Hepatocyte (in vitro differentiated cells): ENCODE results near the gene THEM5. TPM values are rescaled to one million over a fixed set of nuclear protein-coding genes. Genes with fewer than 3 reads are reported as not detected.

Experiments used
- DNase-seq: peaks from one replicate; pipeline ENCODE4 v3.0.0-alpha.2; 2016; ENCODE audit warnings: low spot score
- H2AFZ ChIP-seq: fragments of 200-600 bp; sonication (generic); 2 replicates; pipeline ENCODE4 v1.6.0; 2016; ENCODE audit warnings: antibody characterized with exemption, mild to moderate bottlenecking
- H3K27ac ChIP-seq: fragments of 200-600 bp; sonication (generic); 2 replicates; pipeline ENCODE4 v1.5.1; 2016; ENCODE audit warnings: mild to moderate bottlenecking
- H3K27me3 ChIP-seq: fragments of 200-600 bp; sonication (generic); 2 replicates; pipeline ENCODE4 v1.6.1; 2016
- H3K36me3 ChIP-seq: fragments of 200-600 bp; sonication (generic); replicated peaks from 2 replicates; pipeline ENCODE4 v1.5.1; 2016; ENCODE audit warnings: low read depth; ENCODE audit not compliant: insufficient read depth
- H3K4me1 ChIP-seq: fragments of 200-600 bp; sonication (generic); 2 replicates; pipeline ENCODE4 v1.5.1; 2016; ENCODE audit warnings: mild to moderate bottlenecking, moderate library complexity; ENCODE audit not compliant: insufficient read depth
- H3K4me2 ChIP-seq: fragments of 200-600 bp; sonication (generic); 2 replicates; pipeline ENCODE4 v1.6.0; 2016
- H3K4me3 ChIP-seq: fragments of 200-600 bp; sonication (generic); 2 replicates; pipeline ENCODE4 v1.5.1; 2016; ENCODE audit warnings: mild to moderate bottlenecking
- H3K79me2 ChIP-seq: fragments of 200-600 bp; sonication (generic); 2 replicates; pipeline ENCODE4 v1.6.0; 2017; ENCODE audit warnings: mild to moderate bottlenecking
- H3K9me2 ChIP-seq: fragments of 200-600 bp; sonication (generic); replicated peaks from 2 replicates; pipeline ENCODE4 v1.6.0; 2017; ENCODE audit warnings: mild to moderate bottlenecking; ENCODE audit not compliant: insufficient read depth
- H3K9me3 ChIP-seq: fragments of 200-600 bp; sonication (generic); 2 replicates; pipeline ENCODE4 v1.5.1; 2016; ENCODE audit warnings: low read depth, mild to moderate bottlenecking
- H4K20me1 ChIP-seq: fragments of 200-600 bp; sonication (generic); 2 replicates; pipeline ENCODE4 v1.6.0; 2016; ENCODE audit warnings: mild to moderate bottlenecking; ENCODE audit not compliant: insufficient read depth, poor library complexity, severe bottlenecking
- EZH2 ChIP-seq: fragments of 200-600 bp; sonication (generic); IDR thresholded peaks from 2 replicates; pipeline ENCODE4 v1.6.1; 2016; ENCODE audit warnings: antibody characterized with exemption, mild to moderate bottlenecking, borderline replicate concordance
- EZH2phosphoT487 ChIP-seq: fragments of 200-600 bp; sonication (generic); IDR thresholded peaks from one replicate; pipeline ENCODE4 v1.6.1; 2018; ENCODE audit warnings: antibody characterized with exemption, mild to moderate bottlenecking, low read depth, moderate library complexity; ENCODE audit not compliant: unreplicated experiment, severe bottlenecking
- WGBS: methylation state at CpG from one replicate; pipeline ENCODE4 v1.1.6; 2016; ENCODE audit warnings: low lambda C conversion rate; ENCODE audit errors: missing lambda C conversion rate; 5-methylcytosine and 5-hydroxymethylcytosine counted together
- polyA plus RNA-seq: library from polyadenylated mRNA; unstranded; fragments of >200 nt; fragmentation: Nextera tagmentation; extraction: Ambion mirVana; gene quantifications from 2 replicates; pipeline ENCODE4 v1.2.1, GENCODE V29; 2016
- total RNA-seq: library from RNA; depleted of rRNA; stranded (reverse); fragments of >200 nt; gene quantifications from 2 replicates; pipeline ENCODE4 v1.2.3, GENCODE V29; 2014
- TF ChIP-seq, protein P1 (sequence below): fragments of 200-600 bp; sonication (generic); IDR thresholded peaks from 2 replicates; pipeline ENCODE4 v1.5.1; 2016; ENCODE audit warnings: antibody characterized with exemption, mild to moderate bottlenecking; ENCODE audit not compliant: poor library complexity

The THEM5 gene
- total and polyA plus RNA-seq, 2 experiments from 2014 or later = 0.21 TPM; not detected in 1

DNA sequence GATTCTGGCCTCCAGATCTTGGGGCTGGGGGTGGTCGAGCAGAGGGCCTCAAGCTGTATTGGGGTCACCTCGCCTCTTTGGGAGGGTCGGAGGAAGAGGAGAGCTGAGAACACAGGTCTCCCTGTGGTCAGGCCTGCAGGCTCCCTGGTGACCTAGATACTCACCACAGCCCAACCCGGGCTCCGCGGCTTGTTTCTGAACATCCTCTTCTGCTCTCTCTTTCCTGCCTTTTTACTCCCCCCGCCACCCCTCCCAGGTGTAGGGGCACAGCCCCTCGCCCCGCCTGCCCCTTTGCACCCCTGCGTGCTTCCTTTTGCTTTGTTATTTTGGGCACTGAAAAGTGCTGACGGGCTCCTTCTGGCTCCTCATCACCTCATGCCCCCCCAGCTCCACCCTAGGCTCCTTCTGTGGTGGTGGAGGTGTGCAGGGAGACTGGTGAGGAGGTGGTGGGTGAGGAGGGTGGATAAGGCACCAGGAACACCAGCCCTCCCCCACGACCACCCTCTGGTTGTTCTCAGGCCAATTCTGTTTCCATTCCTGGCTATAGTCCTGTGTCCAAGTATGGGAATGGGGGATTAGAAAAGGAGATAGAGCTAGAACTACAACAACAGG is 37.7 kb downstream of the THEM5 start:
- no peak overlapping the region for H3K4me3 ChIP-seq
- H3K4me1 ChIP-seq = no peaks in the 10 kb centered on the region
- 86% methylated on average over 8 of the region's 12 CpGs for WGBS
- H3K27ac ChIP-seq = no peak overlapping the region
- TF ChIP-seq EZH2 (no peak), EZH2phosphoT487 (no peak)
- TF ChIP-seq, protein P1, sequence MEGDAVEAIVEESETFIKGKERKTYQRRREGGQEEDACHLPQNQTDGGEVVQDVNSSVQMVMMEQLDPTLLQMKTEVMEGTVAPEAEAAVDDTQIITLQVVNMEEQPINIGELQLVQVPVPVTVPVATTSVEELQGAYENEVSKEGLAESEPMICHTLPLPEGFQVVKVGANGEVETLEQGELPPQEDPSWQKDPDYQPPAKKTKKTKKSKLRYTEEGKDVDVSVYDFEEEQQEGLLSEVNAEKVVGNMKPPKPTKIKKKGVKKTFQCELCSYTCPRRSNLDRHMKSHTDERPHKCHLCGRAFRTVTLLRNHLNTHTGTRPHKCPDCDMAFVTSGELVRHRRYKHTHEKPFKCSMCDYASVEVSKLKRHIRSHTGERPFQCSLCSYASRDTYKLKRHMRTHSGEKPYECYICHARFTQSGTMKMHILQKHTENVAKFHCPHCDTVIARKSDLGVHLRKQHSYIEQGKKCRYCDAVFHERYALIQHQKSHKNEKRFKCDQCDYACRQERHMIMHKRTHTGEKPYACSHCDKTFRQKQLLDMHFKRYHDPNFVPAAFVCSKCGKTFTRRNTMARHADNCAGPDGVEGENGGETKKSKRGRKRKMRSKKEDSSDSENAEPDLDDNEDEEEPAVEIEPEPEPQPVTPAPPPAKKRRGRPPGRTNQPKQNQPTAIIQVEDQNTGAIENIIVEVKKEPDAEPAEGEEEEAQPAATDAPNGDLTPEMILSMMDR = no peak
- no peaks in the 10 kb centered on the region for H4K20me1 ChIP-seq
- H3K27me3 ChIP-seq = no peaks in the 10 kb centered on the region
- no peaks in the 10 kb centered on the region for H3K9me2 ChIP-seq
- DNase-seq = no peak
- H3K9me3 ChIP-seq = no peaks in the 10 kb centered on the region
- no peaks in the 10 kb centered on the region for H3K79me2 ChIP-seq
- no peak overlapping the region for H2AFZ ChIP-seq
- H3K4me2 ChIP-seq = no peak overlapping the region
- no peaks in the 10 kb centered on the region for H3K36me3 ChIP-seq

DNA sequence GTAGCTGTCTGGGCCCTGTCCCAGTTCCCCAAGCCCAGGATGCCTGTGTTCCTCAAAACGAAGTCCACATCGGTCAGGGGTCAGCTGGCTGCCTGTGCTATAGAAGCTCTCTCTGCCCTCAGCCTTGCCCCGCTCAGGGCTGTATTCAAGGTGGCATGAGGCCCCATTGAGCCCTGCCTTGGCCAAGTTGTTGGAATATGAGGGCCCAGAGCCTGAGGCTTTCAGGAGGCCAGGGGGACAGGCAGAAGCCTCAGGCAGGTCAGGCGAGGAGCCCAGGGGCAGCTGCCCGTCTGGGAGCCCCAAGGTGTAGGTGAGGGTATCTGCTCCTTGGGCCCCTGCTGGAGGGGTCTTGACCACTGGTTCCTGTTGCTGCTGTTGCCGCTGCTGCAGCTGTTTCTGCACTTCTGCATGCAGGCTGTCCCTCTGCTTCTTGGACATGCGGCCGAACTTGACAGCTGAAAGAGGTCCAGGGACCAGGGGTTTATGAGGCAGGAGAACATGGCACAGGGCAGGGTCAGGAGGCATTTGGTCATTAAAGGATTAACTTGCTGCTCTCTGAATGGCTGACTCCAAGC is 38.5 kb downstream of the THEM5 start:
- Histone ChIP-seq H3K4me2 (no peak overlapping the region), H3K36me3 (no peaks in the 10 kb centered on the region), H3K4me3 (no peak overlapping the region), H3K9me2 (no peaks in the 10 kb centered on the region), H3K9me3 (no peaks in the 10 kb centered on the region), H3K27me3 (no peaks in the 10 kb centered on the region), H3K27ac (no peak overlapping the region), H3K4me1 (no peaks in the 10 kb centered on the region), H4K20me1 (no peaks in the 10 kb centered on the region), H3K79me2 (no peaks in the 10 kb centered on the region), H2AFZ (no peak overlapping the region)
- DNase-seq = no peak
- WGBS = 84% methylated on average over 8 of the region's 8 CpGs
- TF ChIP-seq EZH2 (no peak), EZH2phosphoT487 (no peak)
- TF ChIP-seq, protein P1 = no peak

DNA sequence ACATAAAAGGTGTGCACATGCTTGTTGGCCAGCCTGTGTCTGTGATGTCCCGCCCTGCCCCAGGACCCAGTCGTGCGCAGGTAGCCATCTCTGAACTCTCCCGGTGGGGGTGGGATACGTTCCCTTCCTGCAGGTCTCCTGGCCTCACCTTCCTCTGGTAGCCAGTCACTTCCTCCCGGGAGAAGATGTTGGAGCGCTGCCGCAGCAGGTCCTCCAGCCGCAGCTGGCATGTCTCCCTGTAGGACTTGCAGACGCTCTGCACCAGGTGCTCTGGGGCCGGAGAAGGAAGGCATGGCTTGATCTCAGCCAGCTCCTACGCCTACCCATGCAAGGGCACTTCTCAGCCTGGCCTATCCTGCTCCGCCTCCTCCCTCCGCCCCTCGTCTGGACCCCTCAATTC is 39.1 kb downstream of the THEM5 start:
- no peaks in the 10 kb centered on the region for H3K9me2 ChIP-seq
- H3K4me3 ChIP-seq = no peak overlapping the region
- no peak overlapping the region for H3K4me2 ChIP-seq
- TF ChIP-seq EZH2 (no peak), EZH2phosphoT487 (no peak)
- TF ChIP-seq, protein P1 = no peak
- no peaks in the 10 kb centered on the region for H3K9me3 ChIP-seq
- H3K4me1 ChIP-seq = no peaks in the 10 kb centered on the region
- no peak overlapping the region for H3K27ac ChIP-seq
- H2AFZ ChIP-seq = no peak overlapping the region
- no peak for DNase-seq
- WGBS = 91% methylated on average over 15 of the region's 15 CpGs
- no peaks in the 10 kb centered on the region for H3K36me3 ChIP-seq
- H4K20me1 ChIP-seq = no peaks in the 10 kb centered on the region
- H3K27me3 ChIP-seq = no peaks in the 10 kb centered on the region
- no peaks in the 10 kb centered on the region for H3K79me2 ChIP-seq
